GM21737 (cell line): ENCODE results near the gene WRAP73.

ENCODE experiments used
- ATAC-seq: cut with Tn5 transposase; IDR thresholded peaks from one replicate; pipeline ENCODE4 v1.9.1; 2021; ENCODE audit warnings: mild to moderate bottlenecking, moderate library complexity; ENCODE audit not compliant: unreplicated experiment

WRAP73 gene

GRCh38 chr1:3649342-3650247 is at the start of gene WRAP73:
Gene WRAP73 (minus strand): TSS chr1:3650103. CDS start chr1:3649999, 104 bp downstream.
- peak; percentile 79 for ATAC-seq

GRCh38 chr1:3699596-3699995 is 49.7 kb upstream of the WRAP73 start:
- ATAC-seq = no peak

- ATAC-seq = no peak
These were observed 48.9 kb upstream of the WRAP73 start for GRCh38 chr1:3698660-3699408.

GRCh38 chr1:3697810-3698209 is 47.9 kb upstream of the WRAP73 start:
- ATAC-seq = no peak

- no peak for ATAC-seq
These were observed 47.2 kb upstream of the WRAP73 start for GRCh38 chr1:3697104-3697503.

- no peak for ATAC-seq
These were observed 46.8 kb upstream of the WRAP73 start for GRCh38 chr1:3696689-3697088.

GRCh38 chr1:3695326-3696217 is 45.7 kb upstream of the WRAP73 start:
- no peak for ATAC-seq

GRCh38 chr1:3693321-3693720 is 43.4 kb upstream of the WRAP73 start:
- no peak for ATAC-seq

- no peak for ATAC-seq
These were observed 42.7 kb upstream of the WRAP73 start for GRCh38 chr1:3692598-3692997.

- ATAC-seq = no peak
These were observed 41.7 kb upstream of the WRAP73 start for GRCh38 chr1:3691421-3692204.

GRCh38 chr1:3690282-3691065 is 40.6 kb upstream of the WRAP73 start:
- ATAC-seq = no peak

- no peak for ATAC-seq
These were observed 39.3 kb upstream of the WRAP73 start for GRCh38 chr1:3689138-3689750.

GRCh38 chr1:3688356-3689137 is 38.6 kb upstream of the WRAP73 start:
- no peak for ATAC-seq

- no peak for ATAC-seq
These were observed 37.6 kb upstream of the WRAP73 start for GRCh38 chr1:3687504-3687903.

GRCh38 chr1:3685906-3686305 is 36.0 kb upstream of the WRAP73 start:
- no peak for ATAC-seq

- ATAC-seq = no peak
These were observed 35.3 kb upstream of the WRAP73 start for GRCh38 chr1:3685222-3685621.

GRCh38 chr1:3683992-3684391 is 34.1 kb upstream of the WRAP73 start:
- ATAC-seq = no peak

- no peak for ATAC-seq
These were observed 33.3 kb upstream of the WRAP73 start for GRCh38 chr1:3683197-3683596.
